Measurements from ENCODE around the gene BTBD3. TPM values are rescaled to one million over a fixed set of nuclear protein-coding genes. Genes with fewer than 3 reads are reported as not detected.

Gene BTBD3
- total RNA-seq, 1 experiment from 2014 or later, result 21.6 TPM

GRCh38 chr20:11912659-11913415 is 4.9 kb upstream of the BTBD3 start:
- no peak overlapping the region for H2AFZ ChIP-seq (ENCODE audit: low read length)
- intact Hi-C loops (cut with micrococcal nuclease), result no loop called here
- ChIA-PET CTCF (no interaction called here), POLR2A (ENCODE audit: unreplicated experiment) (no interaction called here)
- no peaks in the 10 kb centered on the region for H3K9me2 ChIP-seq (replicated peaks; ENCODE audit: low read length)
- H3F3A ChIP-seq (ENCODE audit: low read length, unreplicated experiment), result no peaks in the 10 kb centered on the region
- H3K27ac ChIP-seq (ENCODE audit: low read length), result no peak overlapping the region
- no peaks in the 10 kb centered on the region for H3K36me3 ChIP-seq (ENCODE audit: low read depth, low read length)
- H3K4me3 ChIP-seq (ENCODE audit: low read length), result no peak overlapping the region
- no peaks in the 10 kb centered on the region for H3K27me3 ChIP-seq (ENCODE audit: low read length)
- TF ChIP-seq EZH2phosphoT487 (IDR thresholded peaks at IDR 0.05; ENCODE audit: borderline replicate concordance, low read length) (no peak), EZH2 (IDR thresholded peaks at IDR 0.05; ENCODE audit: low read length, unreplicated experiment) (no peak), CTCF (conservative IDR thresholded peaks at IDR 0.05; ENCODE audit: low read depth, low read length) (no peak)
- H4K20me1 ChIP-seq (ENCODE audit: low read length), result no peaks in the 10 kb centered on the region
- no peak overlapping the region for H3K4me2 ChIP-seq (ENCODE audit: low read length)
- H3K9ac ChIP-seq (ENCODE audit: low read length), result no peak overlapping the region
- peaks cover 97% of the 10 kb centered on the region for H3K79me2 ChIP-seq (ENCODE audit: low read length)
- no peak for DNase-seq
- BruUV-seq (replicated peaks), result no TSS peak
- H3K9me3 ChIP-seq (ENCODE audit: low read length), result no peaks in the 10 kb centered on the region
- no peaks in the 10 kb centered on the region for H3K4me1 ChIP-seq (ENCODE audit: insufficient read depth, low read length)
- ATAC-seq, result no peak

GRCh38 chr20:11918391-11918845 is 725 bp downstream of the BTBD3 start:
- Histone ChIP-seq H3K9me3 (ENCODE audit: low read length) (no peaks in the 10 kb centered on the region), H4K20me1 (ENCODE audit: low read length) (no peaks in the 10 kb centered on the region), H3K4me2 (ENCODE audit: low read length) (no peak overlapping the region), H3K9me2 (replicated peaks; ENCODE audit: low read length) (no peaks in the 10 kb centered on the region), H3K9ac (ENCODE audit: low read length) (no peak overlapping the region), H3K4me1 (ENCODE audit: insufficient read depth, low read length) (no peaks in the 10 kb centered on the region), H3K79me2 (ENCODE audit: low read length) (peaks cover 49% of the 10 kb centered on the region), H3F3A (ENCODE audit: low read length, unreplicated experiment) (no peaks in the 10 kb centered on the region), H3K27ac (ENCODE audit: low read length) (no peak overlapping the region), H3K36me3 (ENCODE audit: low read depth, low read length) (peaks cover 16% of the 10 kb centered on the region), H2AFZ (ENCODE audit: low read length) (no peak overlapping the region), H3K4me3 (ENCODE audit: low read length) (no peak overlapping the region), H3K27me3 (ENCODE audit: low read length) (no peaks in the 10 kb centered on the region)
- no peak for DNase-seq
- ATAC-seq, result no peak
- intact Hi-C loops (cut with micrococcal nuclease), result no loop called here
- no TSS peak for BruUV-seq (replicated peaks)
- ChIA-PET CTCF (no interaction called here), POLR2A (ENCODE audit: unreplicated experiment) (no interaction called here)
- no peak for TF ChIP-seq EZH2phosphoT487 (IDR thresholded peaks at IDR 0.05; ENCODE audit: borderline replicate concordance, low read length)
- no peak for TF ChIP-seq CTCF (conservative IDR thresholded peaks at IDR 0.05; ENCODE audit: low read depth, low read length)
- no peak for TF ChIP-seq EZH2 (IDR thresholded peaks at IDR 0.05; ENCODE audit: low read length, unreplicated experiment)

- Histone ChIP-seq H3K4me2 (ENCODE audit: low read length) (no peak overlapping the region), H3K27me3 (ENCODE audit: low read length) (no peaks in the 10 kb centered on the region), H3F3A (ENCODE audit: low read length, unreplicated experiment) (no peaks in the 10 kb centered on the region), H2AFZ (ENCODE audit: low read length) (no peak overlapping the region), H3K9me2 (replicated peaks; ENCODE audit: low read length) (no peaks in the 10 kb centered on the region), H3K36me3 (ENCODE audit: low read depth, low read length) (peaks cover 21% of the 10 kb centered on the region), H3K79me2 (ENCODE audit: low read length) (peaks cover 43% of the 10 kb centered on the region), H3K27ac (ENCODE audit: low read length) (no peak overlapping the region), H3K9ac (ENCODE audit: low read length) (no peak overlapping the region), H3K4me1 (ENCODE audit: insufficient read depth, low read length) (no peaks in the 10 kb centered on the region), H4K20me1 (ENCODE audit: low read length) (no peaks in the 10 kb centered on the region), H3K4me3 (ENCODE audit: low read length) (no peak overlapping the region), H3K9me3 (ENCODE audit: low read length) (no peaks in the 10 kb centered on the region)
- TF ChIP-seq EZH2phosphoT487 (IDR thresholded peaks at IDR 0.05; ENCODE audit: borderline replicate concordance, low read length), result no peak
- TF ChIP-seq CTCF (conservative IDR thresholded peaks at IDR 0.05; ENCODE audit: low read depth, low read length), result no peak
- no peak for TF ChIP-seq EZH2 (IDR thresholded peaks at IDR 0.05; ENCODE audit: low read length, unreplicated experiment)
- ChIA-PET POLR2A (ENCODE audit: unreplicated experiment) (no interaction called here), CTCF (no interaction called here)
- BruUV-seq (replicated peaks), result no TSS peak
- no peak for ATAC-seq
- DNase-seq, result no peak
- intact Hi-C loops (cut with micrococcal nuclease), result no loop called here
Measured at GRCh38 chr20:11918981-11919380, 1.3 kb downstream of the BTBD3 start.
